Stimulated activated CD4-positive, alpha-beta T cell treated with anti-CD3 and anti-CD28 coated beads, Interleukin-4, amount 100 ng/mL, for 24 hours (primary cell): Measurements from ENCODE around the gene GMDS.
"Not testable (repeated sequence)": the region's sequence is repeated elsewhere in the genome, so short reads cannot be mapped to it uniquely, and the experiment has no call there.

ENCODE experiments used
- DNase-seq: peaks from one replicate; pipeline ENCODE4 v3.0.0-alpha.2; 2020

GMDS gene

DNA sequence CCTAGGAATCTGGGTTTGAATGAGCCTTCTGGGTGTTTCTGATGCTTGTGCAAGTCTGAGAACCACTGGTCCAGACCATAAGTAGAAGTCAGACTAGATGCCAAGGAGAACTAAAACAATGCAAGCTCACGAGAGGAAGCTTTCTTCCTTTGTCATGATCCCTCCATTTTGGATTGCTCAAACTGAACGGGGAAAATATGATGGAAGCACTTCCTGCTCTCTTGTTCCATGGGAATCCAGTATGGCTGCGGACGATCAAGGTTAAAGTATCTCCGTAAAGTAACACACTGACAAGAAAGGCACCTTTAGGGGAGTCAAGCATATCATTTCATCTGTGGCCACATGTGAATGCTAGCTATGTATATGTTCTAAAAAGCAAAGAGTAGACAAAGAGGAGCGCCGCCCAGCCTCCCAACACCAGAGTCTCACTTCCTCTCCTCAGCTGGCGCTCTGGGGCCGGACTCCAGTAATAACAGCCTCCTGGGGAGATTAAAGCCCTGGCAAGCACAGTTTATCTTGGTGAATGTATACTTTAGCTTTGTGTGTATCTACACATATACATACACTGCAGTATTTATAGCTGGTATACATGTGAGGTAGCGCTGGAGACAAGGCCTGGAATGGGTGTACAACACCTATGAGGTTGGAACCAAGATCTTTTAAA, 547.6 kb downstream of the GMDS start:
- no peak for DNase-seq

- no peak for DNase-seq
Observed at GRCh38 chr6:1696463-1696850, 548.9 kb downstream of the GMDS start.

- DNase-seq, result no peak
Observed at GRCh38 chr6:1695546-1696462, 549.6 kb downstream of the GMDS start.

DNA sequence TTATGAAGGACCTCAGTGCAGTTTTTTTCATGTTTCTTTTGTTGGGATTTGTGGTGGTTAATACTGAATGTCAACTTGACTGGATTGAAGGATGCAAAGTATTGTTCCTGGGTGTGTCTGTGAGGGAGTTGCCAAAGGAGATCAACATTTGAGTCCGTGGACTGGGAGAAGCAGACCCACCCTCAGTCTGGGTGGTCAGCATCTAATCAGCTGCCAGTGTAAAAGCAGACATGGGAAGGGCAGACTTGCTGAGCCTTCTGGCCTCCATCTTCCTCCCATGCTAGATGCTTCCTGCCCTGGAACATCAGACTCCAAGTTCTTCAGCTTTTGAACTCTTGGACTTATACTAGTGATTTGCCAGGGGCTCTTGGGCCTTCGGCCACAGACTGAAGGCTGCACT, 553.6 kb downstream of the GMDS start:
- DNase-seq, result not testable (repeated sequence)

DNA sequence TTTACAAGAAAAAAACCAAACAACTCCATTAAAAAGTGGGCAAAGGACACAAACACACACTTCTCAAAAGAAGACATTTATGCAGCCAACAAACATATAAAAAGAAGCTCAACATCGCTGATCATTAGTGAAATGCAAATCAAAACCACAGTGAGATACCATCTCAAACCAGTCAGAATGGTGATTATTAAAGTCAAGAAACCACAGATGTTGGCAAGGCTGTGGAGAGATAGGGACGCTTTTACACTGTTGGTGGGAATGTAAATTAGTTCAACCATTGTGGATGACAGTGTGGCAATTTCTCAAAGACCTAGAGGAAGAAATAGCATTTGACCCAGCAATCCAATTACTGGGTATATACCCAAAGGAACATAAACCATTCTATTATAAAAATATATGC, 554.7 kb downstream of the GMDS start:
- DNase-seq, result not testable (repeated sequence)

DNA sequence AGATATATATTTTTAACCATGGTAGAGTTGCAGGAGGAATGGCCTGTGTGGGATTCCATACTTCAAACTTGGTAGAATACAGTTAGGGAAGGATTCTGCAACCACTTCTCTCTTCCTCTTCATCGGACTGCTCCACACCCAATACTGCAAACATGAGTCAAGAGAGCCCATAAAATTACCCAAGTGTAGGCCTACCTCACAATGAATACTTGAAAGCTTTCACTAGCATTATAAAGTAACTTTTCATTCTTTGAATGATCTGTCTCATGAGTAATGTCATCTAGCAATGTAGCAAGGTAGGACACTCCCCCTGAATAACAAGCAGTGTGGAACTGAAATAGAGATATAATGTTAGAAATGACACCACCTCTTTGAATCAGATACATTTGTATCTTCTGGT, 556.3 kb downstream of the GMDS start:
- no peak for DNase-seq

- no peak for DNase-seq
Observed at GRCh38 chr6:1688396-1688795, 557.0 kb downstream of the GMDS start.

GRCh38 chr6:1687402-1687801, 558.0 kb downstream of the GMDS start:
- no peak for DNase-seq

GRCh38 chr6:1686117-1687098, 559.0 kb downstream of the GMDS start:
- no peak for DNase-seq

DNA sequence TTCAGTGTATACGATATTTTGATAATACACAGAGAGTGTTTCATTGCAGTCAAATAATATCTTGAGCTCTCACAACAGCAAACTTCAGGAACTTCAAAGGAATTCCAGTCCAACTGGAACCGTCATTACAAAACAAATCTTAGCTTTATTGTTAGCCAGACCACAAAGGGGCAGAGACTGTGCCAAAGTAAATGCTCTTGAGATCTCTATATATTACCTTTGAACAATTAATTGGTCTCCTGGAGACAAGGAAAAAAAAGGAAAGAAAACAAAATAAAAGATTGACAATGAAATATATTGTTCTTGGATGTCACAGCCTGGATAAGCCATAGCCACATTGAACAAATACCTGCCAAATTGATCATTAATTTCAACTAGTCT, 565.7 kb downstream of the GMDS start:
- DNase-seq, result no peak

GRCh38 chr6:1679031-1679687, 566.2 kb downstream of the GMDS start:
- DNase-seq, result no peak

DNA sequence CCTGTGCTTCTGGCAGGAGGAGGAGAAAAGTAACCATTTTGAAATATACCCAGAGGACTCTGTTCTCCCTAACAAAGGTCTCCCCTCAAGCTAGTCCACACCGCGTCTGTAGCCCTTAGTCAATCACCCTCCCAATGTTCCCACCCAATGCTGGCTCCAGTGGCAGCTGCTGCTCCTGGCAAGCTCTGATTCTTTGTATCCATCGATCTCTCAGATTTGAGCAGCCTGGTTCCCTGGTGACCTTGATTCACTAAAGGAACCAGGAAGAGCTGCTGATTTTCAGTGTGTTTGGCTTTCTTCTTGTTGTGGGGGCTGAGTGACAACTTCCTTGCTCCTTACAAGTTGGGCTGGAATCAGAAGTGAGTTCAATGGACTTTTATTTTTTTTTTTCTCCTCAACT, 567.2 kb downstream of the GMDS start:
- DNase-seq, result no peak

- no peak for DNase-seq
Observed at GRCh38 chr6:1672379-1672778, 573.0 kb downstream of the GMDS start.

DNA sequence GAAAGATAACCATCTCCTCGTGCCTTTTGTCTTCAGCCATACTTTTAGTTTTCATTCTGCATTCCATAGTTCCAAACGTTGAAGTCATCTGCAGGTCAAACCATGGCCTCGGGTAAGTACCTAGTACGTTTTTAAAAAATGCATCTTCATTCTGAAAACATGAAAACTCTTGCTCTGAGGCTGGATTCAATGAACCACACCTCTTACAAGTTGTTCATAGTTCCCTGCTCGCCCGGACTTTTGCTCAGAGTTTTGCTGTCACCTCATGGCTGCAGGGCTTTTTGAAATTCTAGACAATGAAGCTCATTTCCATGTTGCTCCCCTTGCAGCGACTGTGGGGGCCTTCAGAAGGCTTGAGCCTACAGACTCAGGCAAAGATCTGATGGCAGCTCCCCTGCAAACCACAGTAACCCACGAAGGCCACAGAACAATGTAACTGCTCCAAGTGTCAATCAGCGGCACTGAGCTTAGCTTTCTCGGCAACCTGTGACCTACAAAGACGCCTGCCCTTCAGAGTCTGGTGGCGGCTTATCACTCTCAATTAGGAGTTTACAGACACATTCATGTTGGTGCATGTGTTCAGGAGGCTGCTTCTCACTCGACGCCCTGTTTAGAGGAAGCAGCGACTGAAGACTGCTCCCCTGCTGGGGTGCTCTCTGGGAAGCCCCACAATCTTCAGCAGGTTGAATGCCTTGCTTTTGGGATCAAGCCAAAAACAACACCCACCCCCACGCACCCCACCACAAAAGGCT, 574.5 kb downstream of the GMDS start:
- DNase-seq, result no peak

- DNase-seq, result no peak
Observed at GRCh38 chr6:1669996-1670395, 575.4 kb downstream of the GMDS start.

- not testable (repeated sequence) for DNase-seq
Observed at GRCh38 chr6:1668456-1668855, 576.9 kb downstream of the GMDS start.

GRCh38 chr6:1667805-1668175, 577.6 kb downstream of the GMDS start:
- no peak for DNase-seq

- DNase-seq, result no peak
Observed at GRCh38 chr6:1667012-1667804, 578.2 kb downstream of the GMDS start.

- no peak for DNase-seq
Observed at GRCh38 chr6:1665214-1665613, 580.2 kb downstream of the GMDS start.

DNA sequence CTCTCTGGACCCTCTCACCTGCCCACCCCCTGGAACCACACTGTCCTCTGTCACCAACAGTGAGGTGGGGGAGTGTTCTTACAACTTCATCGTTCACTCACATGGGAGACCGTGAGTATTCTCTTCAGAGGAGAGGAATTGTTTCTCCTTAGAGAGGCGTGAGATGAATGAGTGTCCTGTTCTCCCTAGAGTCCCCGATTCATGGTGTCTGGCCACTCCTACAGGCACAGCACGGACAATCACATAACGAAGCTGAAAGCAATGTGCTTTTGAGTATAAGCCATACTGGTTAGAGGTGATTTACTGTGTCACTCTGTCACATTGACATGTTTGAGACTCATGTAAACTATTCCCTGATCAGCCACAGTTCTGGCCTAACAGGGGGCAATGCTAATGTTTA, 581.1 kb downstream of the GMDS start:
- DNase-seq, result no peak

GRCh38 chr6:1663511-1663910, 581.9 kb downstream of the GMDS start:
- DNase-seq, result no peak
